Renal pelvis (tissue), 12 donors: ENCODE measurements around the gene BPIFB1. TPM values are rescaled to one million over a fixed set of nuclear protein-coding genes. Genes with fewer than 3 reads are reported as not detected.

Experiments
- DNase-seq: peaks from one replicate; pipeline ENCODE4 v3.0.0-alpha.2; 2013
- long read RNA-seq, 16 experiments: transcript quantifications; one replicate each; lab custom pipeline, GENCODE V29; 2026
- polyA plus RNA-seq, 3 donors: library from polyadenylated mRNA; unstranded; fragments of 120-200 nt; gene quantifications; one replicate each; pipeline ENCODE4 v1.2.1, GENCODE V29; 2013; ENCODE audit not compliant: insufficient read length in 3 of 3

The BPIFB1 gene, protein sequence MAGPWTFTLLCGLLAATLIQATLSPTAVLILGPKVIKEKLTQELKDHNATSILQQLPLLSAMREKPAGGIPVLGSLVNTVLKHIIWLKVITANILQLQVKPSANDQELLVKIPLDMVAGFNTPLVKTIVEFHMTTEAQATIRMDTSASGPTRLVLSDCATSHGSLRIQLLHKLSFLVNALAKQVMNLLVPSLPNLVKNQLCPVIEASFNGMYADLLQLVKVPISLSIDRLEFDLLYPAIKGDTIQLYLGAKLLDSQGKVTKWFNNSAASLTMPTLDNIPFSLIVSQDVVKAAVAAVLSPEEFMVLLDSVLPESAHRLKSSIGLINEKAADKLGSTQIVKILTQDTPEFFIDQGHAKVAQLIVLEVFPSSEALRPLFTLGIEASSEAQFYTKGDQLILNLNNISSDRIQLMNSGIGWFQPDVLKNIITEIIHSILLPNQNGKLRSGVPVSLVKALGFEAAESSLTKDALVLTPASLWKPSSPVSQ
- under 1 TPM in 1 of 3 donors, not detected in 2; 0.04 TPM for polyA plus RNA-seq
- long read RNA-seq, donor 1, result 0 reads
- long read RNA-seq, donor 2, result 0 reads
- long read RNA-seq, donor 3, result 0 reads
- long read RNA-seq, donor 4, result 0 reads
- long read RNA-seq, donor 5, result 0 reads
- long read RNA-seq, donor 6, result 0 reads
- long read RNA-seq, donor 7, result 0 reads
- long read RNA-seq, donor 8, partial matches to known transcripts, result 0 of 1 reads
- long read RNA-seq, donor 8, other reads (novel, unspliced or antisense), result 0 of 1 reads
- long read RNA-seq, donor 9, result 0 reads
- long read RNA-seq, donor 10, result 0 reads
- long read RNA-seq, donor 11, result 0 reads
- long read RNA-seq, donor 12, result 0 reads
- long read RNA-seq, donor 13, result 0 reads
- long read RNA-seq, donor 14, result 0 reads
- long read RNA-seq, donor 15, result 0 reads
- long read RNA-seq, donor 16, result 0 reads

DNA sequence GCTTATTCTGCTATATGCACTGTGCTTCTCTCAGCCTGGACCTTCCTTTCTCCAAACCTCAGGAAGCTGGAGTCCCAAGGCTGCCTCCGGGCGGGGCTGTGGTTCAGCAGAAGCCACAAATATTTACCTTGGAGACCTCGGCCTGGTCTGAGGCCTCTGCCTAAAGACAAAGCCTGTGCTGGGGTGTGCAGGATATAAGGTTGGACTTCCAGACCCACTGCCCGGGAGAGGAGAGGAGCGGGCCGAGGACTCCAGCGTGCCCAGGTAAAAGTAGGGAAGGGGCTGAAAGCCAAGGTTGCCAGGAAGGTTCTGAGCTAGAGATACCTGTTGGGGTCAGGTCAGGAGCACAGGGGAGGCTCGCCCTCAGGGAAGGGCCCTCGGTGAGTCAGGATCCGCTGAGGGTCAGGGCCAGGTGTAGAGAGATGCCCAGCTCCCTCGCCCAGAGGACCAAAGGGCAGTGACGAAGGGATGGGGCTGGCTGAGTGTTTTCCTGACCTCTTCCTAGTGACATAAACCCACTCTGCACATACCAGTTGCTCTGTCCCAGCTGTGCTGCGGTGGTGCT, at the start of gene BPIFB1:
Gene BPIFB1, plus strand, starts transcription at position 224 of the 565 bp plus-strand sequence. CDS start 2,860 bp downstream, outside the sequence.
- DNase-seq, result no peak

DNA sequence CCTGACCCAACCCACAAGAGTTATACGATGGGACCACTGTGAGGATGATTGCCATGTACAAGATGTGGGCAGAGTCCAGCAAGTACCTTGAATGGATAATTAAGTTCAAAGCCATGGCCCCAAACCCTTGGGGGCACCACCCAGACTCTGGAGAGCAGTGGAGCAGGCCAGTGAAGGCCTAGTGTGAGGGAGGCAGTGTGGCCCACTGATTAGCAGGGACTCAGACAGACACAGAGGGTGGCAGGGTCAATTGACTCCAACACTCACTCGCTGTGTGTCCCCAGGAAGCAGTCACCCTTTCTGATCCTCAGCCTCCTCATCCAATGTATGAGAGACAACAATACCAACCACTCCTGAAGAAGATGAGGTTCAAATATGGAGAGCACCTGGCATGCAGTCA, 49.0 kb upstream of the BPIFB1 start:
- no peak for DNase-seq

DNA sequence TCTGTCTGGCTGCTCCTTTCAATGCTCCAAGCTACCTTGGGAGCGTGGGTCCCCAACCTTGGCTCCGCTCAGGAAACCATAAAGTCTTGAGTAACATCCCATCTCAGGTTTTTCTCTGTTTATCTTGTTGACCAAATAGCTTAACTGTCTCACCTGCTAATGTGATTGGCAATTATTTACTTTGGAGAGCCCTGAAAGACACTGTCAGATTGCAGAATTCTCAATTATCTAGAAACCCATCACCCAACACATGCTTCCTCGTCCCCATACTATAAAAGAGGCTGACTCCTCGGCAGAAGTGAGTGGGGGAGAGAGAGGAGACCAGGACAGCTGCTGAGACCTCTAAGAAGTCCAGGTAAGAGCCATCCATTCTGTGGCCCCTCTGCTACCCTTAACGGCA, 47.3 kb upstream of the BPIFB1 start, which contains the start of gene BPIFA1:
Gene BPIFA1, plus strand, starts transcription at position 301 of the 400 bp plus-strand sequence. CDS start 1,716 bp downstream, outside the sequence.
- DNase-seq, result no peak

DNA sequence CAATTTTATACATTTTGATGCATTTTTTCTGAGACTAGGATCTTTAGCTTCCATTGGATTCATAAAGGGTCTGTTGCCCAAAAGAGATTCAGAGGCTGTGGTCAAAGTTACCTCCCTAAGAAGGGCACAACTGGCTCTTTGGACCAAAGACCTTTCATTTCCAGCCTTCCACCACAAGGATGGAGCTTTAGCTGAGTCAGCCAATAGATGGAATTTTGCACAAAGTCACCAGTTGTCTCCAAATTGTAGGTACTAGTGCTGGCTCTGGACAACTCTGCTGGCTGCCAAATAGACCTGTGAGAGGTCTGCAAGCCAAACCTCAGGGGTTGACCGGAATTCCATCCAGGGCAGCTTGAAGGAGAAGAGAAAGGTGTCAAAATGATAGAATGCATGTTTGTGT, 46.7 kb upstream of the BPIFB1 start:
- no peak for DNase-seq

DNA sequence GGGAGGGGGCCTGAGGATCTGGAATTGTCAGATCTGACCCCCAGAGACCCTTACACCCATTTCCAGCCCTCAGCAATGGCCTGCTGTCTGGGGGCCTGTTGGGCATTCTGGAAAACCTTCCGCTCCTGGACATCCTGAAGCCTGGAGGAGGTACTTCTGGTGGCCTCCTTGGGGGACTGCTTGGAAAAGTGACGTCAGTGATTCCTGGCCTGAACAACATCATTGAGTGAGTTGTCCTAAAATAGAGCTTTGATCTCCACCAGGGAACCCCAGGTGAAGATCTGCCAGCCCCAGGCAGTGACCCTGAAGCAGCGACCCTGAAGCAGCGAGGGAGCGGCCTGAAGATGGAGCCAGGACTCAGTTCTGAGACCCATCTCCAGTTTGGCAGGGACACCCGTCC, 45.0 kb upstream of the BPIFB1 start:
- DNase-seq, result no peak

DNA sequence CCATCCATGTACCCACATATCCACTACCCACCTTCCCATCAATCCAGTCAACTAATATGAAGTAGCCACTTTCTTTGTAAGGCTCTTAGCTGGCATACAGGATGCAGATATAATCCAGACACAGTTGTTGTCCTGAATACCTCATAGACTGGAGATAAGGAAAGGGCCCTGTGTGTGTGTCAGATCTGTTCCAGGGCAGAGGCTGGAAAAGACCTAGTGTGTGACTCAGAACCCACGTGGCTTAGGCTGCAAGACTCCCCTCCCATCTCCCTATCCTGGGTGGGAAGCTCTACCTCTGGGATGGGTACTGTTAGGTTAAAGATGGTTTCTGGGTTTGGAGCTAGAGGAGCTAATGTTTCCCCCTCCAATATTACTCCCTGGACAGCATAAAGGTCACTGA, 43.6 kb upstream of the BPIFB1 start:
- no peak for DNase-seq

DNA sequence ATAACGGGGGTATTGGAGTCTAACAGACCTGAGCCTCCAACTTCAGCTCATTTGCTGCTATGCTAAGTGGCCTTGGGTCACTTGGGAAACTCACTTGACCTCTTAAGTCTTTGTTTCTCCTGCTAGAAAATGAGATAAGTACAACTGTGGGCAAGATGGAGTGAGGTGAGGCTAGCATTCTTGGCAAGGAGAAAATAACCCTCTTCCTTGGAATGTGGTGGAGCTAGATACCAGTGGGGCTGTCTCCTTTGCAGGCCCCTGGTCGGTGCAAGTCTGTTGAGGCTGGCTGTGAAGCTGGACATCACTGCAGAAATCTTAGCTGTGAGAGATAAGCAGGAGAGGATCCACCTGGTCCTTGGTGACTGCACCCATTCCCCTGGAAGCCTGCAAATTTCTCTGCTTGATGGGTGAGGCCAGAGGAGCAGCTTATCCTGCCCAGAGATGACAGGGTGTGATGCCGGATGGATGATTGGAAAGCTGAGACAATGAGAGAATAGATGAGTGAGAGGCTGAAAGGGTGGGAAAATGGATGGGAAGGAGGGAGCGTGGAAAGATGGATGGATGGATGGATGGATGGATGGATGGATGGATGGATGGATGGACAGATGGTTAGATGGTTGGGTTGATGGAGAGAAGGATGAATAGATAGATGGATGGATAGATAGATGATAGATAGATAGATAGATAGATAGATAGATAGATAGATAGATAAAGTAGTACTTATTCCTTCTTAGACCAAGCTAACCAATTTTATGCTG, 42.9 kb upstream of the BPIFB1 start:
- DNase-seq, result no peak

DNA sequence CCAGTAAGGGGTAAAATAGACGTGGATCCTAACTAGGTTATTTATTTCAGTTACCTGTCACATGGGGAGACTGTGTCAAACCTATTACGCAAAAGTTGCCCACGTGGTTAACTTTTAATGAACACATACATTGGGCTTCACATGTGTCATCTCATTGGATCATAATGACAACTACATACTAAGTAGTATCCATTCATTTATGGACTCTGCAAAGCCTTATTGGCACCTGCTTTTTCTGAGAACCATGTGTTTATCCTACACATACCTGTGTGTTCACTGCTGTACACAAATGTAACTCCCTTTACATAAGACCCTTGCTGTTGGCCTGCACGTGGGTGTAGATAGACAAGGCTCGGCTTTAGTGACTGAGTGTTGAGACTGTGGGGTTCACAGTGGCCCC, 42.1 kb upstream of the BPIFB1 start:
- DNase-seq, result no peak

DNA sequence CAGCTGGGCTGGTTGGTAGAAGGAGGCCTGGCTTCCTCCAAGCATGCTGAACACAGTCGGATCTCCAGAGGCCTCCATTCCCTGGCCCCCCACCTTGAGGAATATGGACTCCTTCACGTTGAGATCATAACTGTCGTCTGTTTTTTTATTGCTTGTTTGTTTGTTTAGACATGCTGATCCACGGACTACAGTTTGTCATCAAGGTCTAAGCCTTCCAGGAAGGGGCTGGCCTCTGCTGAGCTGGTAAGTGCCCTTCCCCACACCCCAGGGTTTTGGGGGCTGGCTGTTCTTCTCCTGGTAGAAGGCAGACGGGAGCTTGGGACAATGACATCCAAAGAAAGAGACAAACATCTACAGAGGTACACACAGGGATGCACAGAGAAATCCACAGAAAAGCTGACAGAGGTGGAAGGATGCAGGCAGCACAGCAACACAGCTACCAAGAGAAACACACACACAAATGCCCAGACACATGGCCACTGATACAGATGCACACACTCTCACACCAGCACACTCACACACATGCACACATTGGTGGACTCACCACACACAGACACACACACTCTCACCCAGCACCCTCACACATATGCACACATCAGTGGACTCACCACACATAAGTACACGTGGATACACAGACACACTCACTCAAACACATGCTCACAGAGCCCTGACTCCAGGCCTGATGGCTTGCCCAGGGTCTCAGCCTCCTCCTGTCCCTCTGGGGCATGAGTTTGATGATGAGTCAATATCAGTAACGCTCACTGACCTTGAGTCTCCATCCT, 40.5 kb upstream of the BPIFB1 start:
- no peak for DNase-seq

DNA sequence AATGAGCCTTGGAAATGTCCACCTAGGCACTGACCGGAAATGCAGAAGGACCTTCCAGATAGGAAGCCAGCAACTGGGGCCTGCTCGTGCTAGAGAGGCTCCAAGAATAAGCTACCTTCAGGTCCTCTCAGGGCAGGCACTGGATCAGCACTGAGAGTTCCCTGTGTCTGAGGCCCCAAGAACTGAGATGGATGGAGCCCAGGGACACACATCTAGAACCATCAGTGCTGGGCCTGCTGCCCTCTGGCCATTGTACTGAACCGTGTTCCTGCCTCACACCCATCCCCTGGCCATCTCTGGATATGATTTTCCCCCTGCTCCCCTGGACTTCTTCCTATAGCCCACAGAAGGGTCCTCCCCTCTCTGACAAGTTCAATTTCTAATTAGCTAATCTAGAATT, 36.9 kb upstream of the BPIFB1 start:
- no peak for DNase-seq

DNA sequence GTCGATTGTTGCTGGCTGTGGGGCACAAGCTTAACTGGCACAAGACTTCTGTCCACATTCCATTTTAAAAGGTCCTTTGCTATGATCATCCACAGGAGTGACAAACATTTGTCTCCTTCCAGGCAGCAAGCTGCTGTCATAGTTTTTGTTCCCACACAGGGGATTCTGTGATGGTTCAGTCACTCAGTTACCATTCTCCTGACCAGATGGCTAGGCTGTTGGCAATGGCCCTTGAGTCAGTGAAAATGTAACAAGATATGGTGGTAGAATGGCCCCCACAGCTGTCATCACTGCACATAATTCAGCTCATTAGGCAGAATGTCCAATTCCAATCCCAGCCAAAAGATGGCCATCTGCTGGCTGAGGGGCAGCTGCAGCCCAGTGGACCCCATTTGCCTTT, 33.6 kb upstream of the BPIFB1 start:
- no peak for DNase-seq

DNA sequence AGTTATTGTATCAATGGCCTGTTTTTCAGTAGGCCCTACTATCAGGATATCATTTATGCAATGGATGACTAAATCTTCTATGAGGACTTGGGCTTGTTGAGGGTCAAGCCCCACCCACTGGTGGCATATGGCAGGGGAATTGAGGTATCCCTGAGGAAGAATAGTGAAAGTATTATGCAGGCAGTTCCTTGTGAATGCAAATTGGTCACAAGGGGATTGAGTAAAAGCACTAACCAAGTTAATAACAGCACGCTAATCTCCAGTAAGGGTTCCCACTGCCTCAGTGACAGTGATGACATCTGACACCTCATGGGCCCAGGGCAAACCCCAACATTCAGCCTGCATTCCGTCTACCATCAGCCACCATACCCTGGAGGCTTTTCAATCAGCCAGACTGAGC, 32.3 kb upstream of the BPIFB1 start:
- no peak for DNase-seq

DNA sequence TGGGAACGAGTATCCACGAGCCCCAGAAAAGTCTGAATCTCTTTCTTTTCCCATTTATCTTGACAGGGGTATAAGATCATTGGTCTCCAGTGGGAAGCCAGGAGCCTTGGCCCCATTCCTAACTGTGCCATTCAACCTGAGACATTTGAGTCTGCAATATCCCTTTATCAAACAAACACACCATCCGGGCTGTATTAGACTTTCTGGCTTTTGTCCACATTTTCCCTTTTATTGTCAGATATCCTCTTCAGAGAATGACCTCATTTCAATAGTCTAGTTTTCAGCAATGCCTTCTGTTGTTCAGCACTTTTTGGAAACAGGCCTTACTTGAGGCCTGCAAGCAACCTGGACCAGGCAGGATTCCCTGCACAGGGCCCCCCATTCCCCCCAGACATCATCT, 31.5 kb upstream of the BPIFB1 start:
- DNase-seq, result no peak

DNA sequence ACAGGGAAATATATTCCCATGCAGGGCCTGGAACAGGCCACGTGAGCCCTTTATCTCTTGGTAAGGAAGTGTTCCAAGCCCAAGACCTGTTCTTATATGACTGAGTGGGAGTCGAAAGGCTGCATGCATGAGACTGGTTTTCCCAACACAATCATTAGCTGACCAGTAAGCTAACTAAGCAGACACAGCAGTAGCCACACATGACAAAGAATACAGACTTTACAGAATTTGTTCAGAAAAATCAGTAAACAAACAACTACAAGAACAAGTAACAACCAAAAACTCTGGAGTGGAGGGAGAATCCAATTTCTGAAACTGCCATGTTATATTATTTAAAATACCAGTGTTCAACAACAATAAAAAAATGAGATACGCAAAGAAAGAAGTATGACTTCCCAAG, 30.6 kb upstream of the BPIFB1 start:
- no peak for DNase-seq

DNA sequence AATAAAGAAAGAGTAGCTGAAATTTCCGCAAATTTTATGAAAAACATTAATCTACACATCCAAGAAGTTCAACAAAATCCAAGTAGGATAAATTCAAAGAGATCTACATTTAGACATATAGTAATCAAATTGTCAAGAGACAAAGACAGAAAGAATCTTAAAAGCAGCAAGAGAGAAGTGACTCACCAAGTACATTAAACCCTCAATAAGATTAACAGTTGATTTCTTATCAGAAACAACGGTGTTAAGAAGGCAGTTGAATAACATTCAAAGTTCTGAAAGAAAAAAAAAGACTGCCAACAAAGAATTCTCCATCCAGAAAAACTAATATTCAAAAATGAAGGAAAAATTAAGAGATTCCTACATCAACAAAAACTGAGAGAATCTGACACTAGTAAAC, 28.0 kb upstream of the BPIFB1 start:
- no peak for DNase-seq

DNA sequence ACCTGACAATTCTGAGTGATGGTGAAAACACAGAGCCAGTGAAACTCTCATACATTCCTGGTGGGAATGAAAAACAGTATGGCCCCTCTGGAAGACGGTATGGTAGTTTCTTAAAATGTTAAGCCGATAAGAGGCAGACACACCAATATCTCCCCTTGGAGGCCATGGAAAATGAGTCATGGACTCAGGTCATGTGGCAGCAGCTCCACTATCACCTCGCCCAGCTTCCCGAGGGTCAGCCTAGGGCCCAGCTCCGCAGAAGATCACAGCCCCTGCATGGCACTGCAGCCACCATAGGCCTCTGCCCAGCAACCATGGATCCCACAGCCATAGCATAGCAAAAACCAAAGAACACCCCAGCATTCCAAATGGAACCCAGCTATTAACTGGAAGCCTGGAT, 25.8 kb upstream of the BPIFB1 start:
- DNase-seq, result no peak

DNA sequence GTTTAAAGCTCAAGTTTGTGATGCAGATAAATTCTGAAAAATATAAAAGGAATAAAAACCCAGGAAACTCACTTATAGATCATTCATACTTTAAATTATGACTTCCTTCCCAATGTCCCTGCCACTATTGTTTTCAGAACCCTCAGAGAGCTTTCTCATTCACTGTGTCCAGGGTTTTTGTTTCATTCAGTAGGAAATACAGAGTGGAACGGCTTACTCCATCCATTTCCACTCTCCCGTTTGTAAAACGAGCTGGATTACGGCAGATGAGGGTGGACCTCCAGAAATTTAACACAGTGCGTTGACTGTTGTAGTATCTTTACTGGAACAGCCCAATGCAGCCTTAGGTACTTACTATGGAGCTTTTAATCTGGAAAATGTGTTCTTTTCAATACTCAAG, 23.6 kb upstream of the BPIFB1 start:
- DNase-seq, result no peak

DNA sequence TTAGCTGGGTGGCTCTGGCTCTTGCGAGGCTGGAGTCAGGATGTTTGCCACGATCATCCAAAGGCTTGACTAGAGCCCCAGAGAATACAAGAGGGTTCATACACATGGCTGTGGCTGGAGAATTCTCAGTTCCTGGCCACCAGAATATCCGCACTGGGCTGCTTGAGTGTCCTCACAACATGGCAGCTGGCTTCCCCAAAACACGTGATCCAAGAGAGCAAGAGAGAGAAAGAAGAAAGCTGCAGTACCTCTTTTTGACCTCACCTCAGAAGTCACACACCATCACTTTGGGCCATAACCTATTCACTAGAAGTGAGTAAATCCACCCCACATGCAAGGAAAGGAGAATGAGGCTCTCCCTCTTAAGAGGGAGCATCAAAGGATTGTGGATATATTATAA, 21.5 kb upstream of the BPIFB1 start:
- DNase-seq, result no peak

DNA sequence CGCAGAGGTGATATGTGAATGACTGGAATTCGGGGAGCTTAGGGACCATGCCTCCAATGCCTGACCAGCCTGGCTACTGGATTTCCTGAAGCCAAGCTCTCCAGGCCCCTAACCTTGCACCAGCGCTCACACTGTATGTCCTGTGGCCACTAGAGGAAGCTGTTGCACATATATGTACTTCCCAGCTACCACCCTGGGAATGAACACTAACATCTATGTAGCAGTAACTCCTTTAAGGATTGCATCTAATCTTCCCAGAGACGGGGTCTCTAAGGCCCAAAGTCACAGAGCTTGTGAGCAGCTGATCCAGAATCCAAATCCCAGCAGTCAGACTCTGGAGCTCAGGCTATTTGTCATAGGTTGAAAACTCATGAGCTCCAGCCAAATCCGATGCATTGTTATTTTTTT, 20.4 kb upstream of the BPIFB1 start:
- peak; percentile 44 for DNase-seq

DNA sequence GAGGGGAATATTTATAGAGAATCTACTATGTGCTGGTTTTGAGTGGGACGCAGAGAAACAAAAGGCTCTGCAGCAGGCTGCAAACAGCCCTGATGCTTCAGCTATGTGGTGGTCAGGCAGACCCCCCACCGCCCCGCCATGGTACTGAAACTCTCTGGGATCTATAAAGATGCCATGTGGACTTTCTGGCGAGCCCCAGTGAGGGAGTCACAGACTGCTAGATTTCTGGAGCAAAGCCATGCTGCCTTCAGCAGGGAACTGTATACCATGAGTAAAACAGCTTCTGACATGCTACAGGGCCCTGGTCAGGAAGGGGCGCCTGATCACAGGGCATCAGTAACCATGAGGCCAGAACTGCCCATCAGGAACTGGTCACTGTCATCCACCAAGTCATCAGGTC, 19.2 kb upstream of the BPIFB1 start:
- no peak for DNase-seq

DNA sequence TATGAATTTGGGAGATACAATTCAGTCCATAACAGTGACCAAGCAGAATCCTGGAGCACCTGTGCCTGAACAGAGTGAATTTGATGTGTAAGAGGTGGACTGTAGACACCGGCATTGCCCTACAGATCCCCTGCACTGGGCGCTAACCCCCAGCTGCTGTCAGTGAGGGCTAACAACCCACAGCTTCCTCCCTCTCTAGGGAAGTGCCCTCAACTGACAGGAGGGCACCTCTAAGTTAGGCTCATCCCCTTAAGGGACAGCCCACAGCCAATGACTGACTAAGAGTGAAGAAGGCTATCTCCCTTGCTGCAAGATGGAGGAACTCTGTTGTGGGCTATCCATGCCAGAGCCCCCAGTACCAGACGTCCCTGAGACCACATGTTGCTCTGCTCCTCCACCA, 15.3 kb upstream of the BPIFB1 start:
- no peak for DNase-seq
